Caco-2 (cell line): ENCODE data around the gene DOCK3. TPM values are rescaled to one million over a fixed set of nuclear protein-coding genes. Genes with fewer than 3 reads are reported as not detected.

Source experiments
- BruUV-seq: library from RNA; stranded (reverse); fragments of 400-500 nt; replicated peaks from 2 replicates; lab custom pipeline; 2021; lab: Mats Ljungman, UMichigan
- CTCF ChIA-PET: fragments of 300-600 bp; sonication (Branson Sonifier 250); formaldehyde crosslinking; loops from one replicate; lab custom pipeline; 2022; ENCODE audit warnings: antibody characterized with exemption; lab: Charles Lee
- POLR2A ChIA-PET: fragments of 300-600 bp; sonication (Branson Sonifier 250); formaldehyde crosslinking; loops from one replicate; lab custom pipeline; 2022; ENCODE audit warnings: antibody characterized with exemption; lab: Charles Lee
- DNase-seq, 2 experiments: peaks; one replicate each; pipeline versions ENCODE4 v3.0.0 to v3.0.0-alpha.2; 2020 to 2022
- H3K27me3 ChIP-seq: replicated peaks from 2 replicates; pipeline ENCODE4 v1.6.0; 2011; ENCODE audit warnings: low read length; ENCODE audit not compliant: control insufficient read depth, insufficient read depth
- H3K36me3 ChIP-seq: 2 replicates; pipeline ENCODE4 v1.5.1; 2011; ENCODE audit warnings: low read length; ENCODE audit not compliant: control insufficient read depth, insufficient read depth
- H3K4me1 ChIP-seq: fragments of 250-450 bp; sonication (Bioruptor Pico); 2 replicates; pipeline ENCODE4 v1.5.1; 2020; ENCODE audit warnings: mild to moderate bottlenecking
- H3K4me3 ChIP-seq: 2 replicates; pipeline ENCODE4 v1.5.1; 2011; ENCODE audit warnings: low read depth, mild to moderate bottlenecking, control low read depth, low read length
- H3K9me3 ChIP-seq: fragments of 250-450 bp; sonication (Bioruptor Pico); 2 replicates; pipeline ENCODE4 v1.5.1; 2020; ENCODE audit warnings: mild to moderate bottlenecking, moderate library complexity
- H3K27ac Mint-ChIP-seq: one replicate; pipeline ENCODE4 v1.8.0; 2022; ENCODE audit warnings: mixed read lengths; ENCODE audit not compliant: unreplicated experiment
- H3K27me3 Mint-ChIP-seq: one replicate; pipeline ENCODE4 v1.8.0; 2022; ENCODE audit warnings: mixed read lengths; ENCODE audit not compliant: insufficient read depth, unreplicated experiment
- H3K36me3 Mint-ChIP-seq: one replicate; pipeline ENCODE4 v1.8.0; 2022; ENCODE audit warnings: mild to moderate bottlenecking, mixed read lengths; ENCODE audit not compliant: insufficient read depth, unreplicated experiment
- H3K4me1 Mint-ChIP-seq: one replicate; pipeline ENCODE4 v1.8.0; 2022; ENCODE audit warnings: low read depth, mixed read lengths; ENCODE audit not compliant: unreplicated experiment
- H3K4me3 Mint-ChIP-seq: one replicate; pipeline ENCODE4 v1.8.0; 2022; ENCODE audit warnings: mild to moderate bottlenecking, moderate library complexity, mixed read lengths; ENCODE audit not compliant: unreplicated experiment
- H3K9me3 Mint-ChIP-seq: one replicate; pipeline ENCODE4 v1.8.0; 2022; ENCODE audit warnings: mixed read lengths; ENCODE audit not compliant: unreplicated experiment
- intact Hi-C: fragments of 100-400 bp; cut with micrococcal nuclease; formaldehyde crosslinking; loops from one replicate; pipeline ENCODE4 v1.10.0; 2022; ENCODE audit not compliant: unreplicated experiment
- total RNA-seq: library from RNA; stranded (reverse); gene quantifications from 2 replicates; pipeline ENCODE4 v1.2.3, GENCODE V29; 2022
- TF ChIP-seq, protein P1 (sequence below), 2 experiments: fragments of 200-600 bp in 1 of 2; IDR thresholded peaks; 1 replicate in 1 of 2; 2 replicates in 1 of 2; pipeline versions ENCODE4 v1.5.1 to v1.8.0; 2011 to 2022; ENCODE audit warnings: antibody characterized with exemption in 1 of 2, control low read depth in 1 of 2, inconsistent platforms in 1 of 2, low read depth in 1 of 2, low read length in 1 of 2, mild to moderate bottlenecking in 1 of 2, moderate library complexity in 1 of 2; ENCODE audit not compliant: insufficient read depth in 1 of 2, severe bottlenecking in 1 of 2, unreplicated experiment in 1 of 2

Gene DOCK3
- total RNA-seq, 1 experiment from 2014 or later = 0.05 TPM

- TF ChIP-seq, protein P1, sequence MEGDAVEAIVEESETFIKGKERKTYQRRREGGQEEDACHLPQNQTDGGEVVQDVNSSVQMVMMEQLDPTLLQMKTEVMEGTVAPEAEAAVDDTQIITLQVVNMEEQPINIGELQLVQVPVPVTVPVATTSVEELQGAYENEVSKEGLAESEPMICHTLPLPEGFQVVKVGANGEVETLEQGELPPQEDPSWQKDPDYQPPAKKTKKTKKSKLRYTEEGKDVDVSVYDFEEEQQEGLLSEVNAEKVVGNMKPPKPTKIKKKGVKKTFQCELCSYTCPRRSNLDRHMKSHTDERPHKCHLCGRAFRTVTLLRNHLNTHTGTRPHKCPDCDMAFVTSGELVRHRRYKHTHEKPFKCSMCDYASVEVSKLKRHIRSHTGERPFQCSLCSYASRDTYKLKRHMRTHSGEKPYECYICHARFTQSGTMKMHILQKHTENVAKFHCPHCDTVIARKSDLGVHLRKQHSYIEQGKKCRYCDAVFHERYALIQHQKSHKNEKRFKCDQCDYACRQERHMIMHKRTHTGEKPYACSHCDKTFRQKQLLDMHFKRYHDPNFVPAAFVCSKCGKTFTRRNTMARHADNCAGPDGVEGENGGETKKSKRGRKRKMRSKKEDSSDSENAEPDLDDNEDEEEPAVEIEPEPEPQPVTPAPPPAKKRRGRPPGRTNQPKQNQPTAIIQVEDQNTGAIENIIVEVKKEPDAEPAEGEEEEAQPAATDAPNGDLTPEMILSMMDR (IDR thresholded peaks at IDR 0.05; ENCODE audit: insufficient read depth in 1 of 2, low read depth in 1 of 2, low read length in 1 of 2, severe bottlenecking in 1 of 2, unreplicated experiment in 1 of 2) = no peak
- H3K27ac Mint-ChIP-seq = no peak overlapping the region
- H3K9me3 Mint-ChIP-seq = no peaks in the 10 kb centered on the region
- no peak overlapping the region for H3K4me3 Mint-ChIP-seq
- no peak for DNase-seq
- Histone ChIP-seq H3K27me3 (no peaks in the 10 kb centered on the region), H3K36me3 (no peaks in the 10 kb centered on the region), H3K9me3 (no peaks in the 10 kb centered on the region), H3K4me1 (no peaks in the 10 kb centered on the region), H3K4me3 (no peak overlapping the region)
- intact Hi-C loops = no loop called here
- BruUV-seq = no TSS peak
- no peaks in the 10 kb centered on the region for H3K4me1 Mint-ChIP-seq
- no peaks in the 10 kb centered on the region for H3K36me3 Mint-ChIP-seq
- CTCF ChIA-PET = no interaction called here
- POLR2A ChIA-PET = no interaction called here
- peaks cover 4% of the 10 kb centered on the region for H3K27me3 Mint-ChIP-seq
Observed at GRCh38 chr3:51328206-51328605, 653.5 kb downstream of the DOCK3 start.

- POLR2A ChIA-PET = no interaction called here
- BruUV-seq = no TSS peak
Observed at GRCh38 chr3:51330046-51330445, 655.3 kb downstream of the DOCK3 start.

GRCh38 chr3:51332156-51332555, 657.4 kb downstream of the DOCK3 start:
- Mint-ChIP-seq H3K4me1 (no peaks in the 10 kb centered on the region), H3K27ac (no peak overlapping the region), H3K27me3 (no peaks in the 10 kb centered on the region), H3K9me3 (no peaks in the 10 kb centered on the region), H3K36me3 (no peaks in the 10 kb centered on the region), H3K4me3 (no peak overlapping the region)
- CTCF ChIA-PET = no interaction called here
- Histone ChIP-seq H3K27me3 (no peaks in the 10 kb centered on the region), H3K4me3 (no peak overlapping the region), H3K36me3 (no peaks in the 10 kb centered on the region), H3K9me3 (no peaks in the 10 kb centered on the region), H3K4me1 (peaks cover 7% of the 10 kb centered on the region; the same call in 1 of the 2 replicates)
- BruUV-seq = no TSS peak
- intact Hi-C loops = no loop called here
- TF ChIP-seq, protein P1 (IDR thresholded peaks at IDR 0.05; ENCODE audit: insufficient read depth in 1 of 2, low read depth in 1 of 2, low read length in 1 of 2, severe bottlenecking in 1 of 2, unreplicated experiment in 1 of 2) = no peak
- no peak for DNase-seq
- POLR2A ChIA-PET = no interaction called here

More at GRCh38 chr3:51330046-51330445, 655.3 kb downstream of the DOCK3 start:
- intact Hi-C loops = no loop called here
- peaks cover 7% of the 10 kb centered on the region; the same call in 1 of the 2 replicates for H3K4me1 ChIP-seq
- Mint-ChIP-seq H3K36me3 (no peaks in the 10 kb centered on the region), H3K9me3 (no peaks in the 10 kb centered on the region), H3K27ac (no peak overlapping the region), H3K4me3 (no peak overlapping the region), H3K4me1 (no peaks in the 10 kb centered on the region), H3K27me3 (no peaks in the 10 kb centered on the region)
- TF ChIP-seq, protein P1 (IDR thresholded peaks at IDR 0.05; ENCODE audit: insufficient read depth in 1 of 2, low read depth in 1 of 2, low read length in 1 of 2, severe bottlenecking in 1 of 2, unreplicated experiment in 1 of 2) = no peak
- CTCF ChIA-PET = no interaction called here
- H3K36me3 ChIP-seq = no peaks in the 10 kb centered on the region
- H3K4me3 ChIP-seq = no peak overlapping the region
- H3K27me3 ChIP-seq = no peaks in the 10 kb centered on the region
- no peaks in the 10 kb centered on the region for H3K9me3 ChIP-seq
- no peak for DNase-seq
